HFFc6 (cell line): ENCODE measurements around the gene ATP2B1. TPM values are rescaled to one million over a fixed set of nuclear protein-coding genes. Genes with fewer than 3 reads are reported as not detected.

Experiments
- DNase-seq: peaks from one replicate; pipeline ENCODE4 v3.0.0-alpha.2; 2018
- H3K27ac Mint-ChIP-seq: 2 replicates; pipeline ENCODE4 v1.8.0; 2020; ENCODE audit warnings: mild to moderate bottlenecking, mixed read lengths
- H3K27me3 Mint-ChIP-seq: 2 replicates; pipeline ENCODE4 v1.8.0; 2021; ENCODE audit warnings: mild to moderate bottlenecking, moderate library complexity, mixed read lengths; ENCODE audit not compliant: insufficient read depth
- H3K36me3 Mint-ChIP-seq: 2 replicates; pipeline ENCODE4 v1.8.0; 2021; ENCODE audit warnings: low read depth, mixed read lengths
- H3K4me1 Mint-ChIP-seq: 2 replicates; pipeline ENCODE4 v1.8.0; 2020; ENCODE audit warnings: low read depth, mixed read lengths
- H3K4me3 Mint-ChIP-seq: 2 replicates; pipeline ENCODE4 v1.8.0; 2020; ENCODE audit warnings: mild to moderate bottlenecking, moderate library complexity, mixed read lengths
- H3K9me3 Mint-ChIP-seq: 2 replicates; pipeline ENCODE4 v1.8.0; 2020; ENCODE audit warnings: mild to moderate bottlenecking, mixed read lengths
- CTCF ChIP-seq: fragments of 200-600 bp; sonication (generic); IDR thresholded peaks from 2 replicates; pipeline ENCODE4 v1.5.0; 2021; ENCODE audit warnings: antibody characterized with exemption, mild to moderate bottlenecking
- total RNA-seq, 6 experiments: library from RNA; stranded (reverse); fragmentation: NEBNext Ultra II Directional; extraction: Animal tissue kit (Norgen Biotek cat#: 25700); gene quantifications; 2 replicates in 1 of 6; 3 replicates in 5 of 6; pipeline ENCODE4 v1.2.3, GENCODE V29; 2021

The ATP2B1 gene
- total RNA-seq, 6 experiments from 2014 or later = 45.3 to 67.6 (median 53.4) TPM

DNA sequence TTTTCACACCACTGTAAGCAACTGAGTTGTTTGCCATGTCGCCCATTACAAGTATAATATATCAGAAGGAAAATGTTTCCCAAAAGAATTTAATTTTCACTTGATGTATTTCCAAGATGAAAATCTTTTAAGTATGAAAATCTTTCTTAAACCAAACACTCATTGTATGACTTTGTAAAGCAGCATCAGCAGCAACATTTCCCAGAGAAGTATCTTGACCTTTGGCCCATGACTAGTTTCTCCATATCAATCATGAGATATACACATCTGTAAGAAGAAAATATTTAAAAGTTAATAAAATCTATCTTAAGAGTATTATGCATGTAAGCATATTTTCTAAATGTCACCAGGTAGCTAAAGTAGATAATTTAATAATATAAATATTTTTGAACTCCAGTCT, 52.8 kb downstream of the ATP2B1 start:
- no peak for DNase-seq
- Mint-ChIP-seq H3K27ac (no peak overlapping the region), H3K9me3 (no peaks in the 10 kb centered on the region), H3K27me3 (no peaks in the 10 kb centered on the region; the same call in 1 of the 2 replicates), H3K36me3 (peaks cover 33% of the 10 kb centered on the region), H3K4me3 (no peak overlapping the region), H3K4me1 (peaks cover 19% of the 10 kb centered on the region)
- TF ChIP-seq CTCF = no peak

- Mint-ChIP-seq H3K36me3 (peaks cover 61% of the 10 kb centered on the region), H3K27me3 (no peaks in the 10 kb centered on the region), H3K4me1 (peaks cover 38% of the 10 kb centered on the region), H3K9me3 (peaks cover 9% of the 10 kb centered on the region; the same call in 1 of the 2 replicates), H3K4me3 (no peak overlapping the region), H3K27ac (no peak overlapping the region)
- no peak for DNase-seq
- no peak for TF ChIP-seq CTCF
Observed at GRCh38 chr12:89651192-89651591, 57.4 kb downstream of the ATP2B1 start.

GRCh38 chr12:89650239-89650638, 58.4 kb downstream of the ATP2B1 start:
- Mint-ChIP-seq H3K27ac (no peak overlapping the region), H3K4me3 (no peak overlapping the region), H3K9me3 (peaks cover 9% of the 10 kb centered on the region; the same call in 1 of the 2 replicates), H3K4me1 (peaks cover 37% of the 10 kb centered on the region), H3K27me3 (peaks cover 2% of the 10 kb centered on the region; the same call in 1 of the 2 replicates), H3K36me3 (peaks cover 62% of the 10 kb centered on the region)
- TF ChIP-seq CTCF = no peak
- DNase-seq = no peak

GRCh38 chr12:89649820-89650219, 58.8 kb downstream of the ATP2B1 start:
- Mint-ChIP-seq H3K9me3 (peaks cover 9% of the 10 kb centered on the region; the same call in 1 of the 2 replicates), H3K4me3 (no peak overlapping the region), H3K27ac (no peak overlapping the region), H3K36me3 (peaks cover 58% of the 10 kb centered on the region), H3K4me1 (peaks cover 34% of the 10 kb centered on the region), H3K27me3 (peaks cover 2% of the 10 kb centered on the region; the same call in 1 of the 2 replicates)
- no peak for TF ChIP-seq CTCF
- no peak for DNase-seq

- peaks cover 2% of the 10 kb centered on the region; the same call in 1 of the 2 replicates for H3K27me3 Mint-ChIP-seq
- TF ChIP-seq CTCF = no peak
- H3K4me3 Mint-ChIP-seq = no peak overlapping the region
- DNase-seq = no peak
- H3K4me1 Mint-ChIP-seq = peaks cover 34% of the 10 kb centered on the region
- peaks cover 9% of the 10 kb centered on the region; the same call in 1 of the 2 replicates for H3K9me3 Mint-ChIP-seq
- H3K27ac Mint-ChIP-seq = no peak overlapping the region
- peaks cover 58% of the 10 kb centered on the region for H3K36me3 Mint-ChIP-seq
Observed at GRCh38 chr12:89649139-89649538, 59.5 kb downstream of the ATP2B1 start.
